Activated CD4-positive, alpha-beta T cell treated with anti-CD3 and anti-CD28 coated beads, Interleukin-2, amount 10 ng/mL, durations not matched to agents 24 days and 14 days (primary cell): Measurements from ENCODE around the gene PANX1. TPM values are rescaled to one million over a fixed set of nuclear protein-coding genes. Genes with fewer than 3 reads are reported as not detected.

ENCODE experiments used
- total RNA-seq: library from RNA; stranded (reverse); gene quantifications from 2 replicates; pipeline ENCODE4 v1.2.3, GENCODE V29; 2022

Gene PANX1
- total RNA-seq, 1 donor from 2014 or later = 19.7 TPM

Other genes starting within 250 kb of the PANX1 start
- not detected in 2 replicates for gene HEPHL1, start 107.5 kb upstream of the PANX1 start, total RNA-seq
- not detected in 2 replicates for gene IZUMO1R, start 175.7 kb downstream of the PANX1 start, total RNA-seq